Testis (tissue), 3 donors: ENCODE data around the gene POLR3G. TPM values are rescaled to one million over a fixed set of nuclear protein-coding genes. Genes with fewer than 3 reads are reported as not detected.
A peak's percentile ranks its signal among the peaks of the same experiment; 100 is the strongest.

ENCODE experiments used
- DNase-seq: peaks from one replicate; pipeline ENCODE4 v3.0.0-alpha.2; 2019
- H3K27ac ChIP-seq, 2 donors: fragments of 200-600 bp; sonication (generic); one replicate each; pipeline ENCODE4 v1.5.1; 2019
- H3K27me3 ChIP-seq: fragments of 200-600 bp; sonication (generic); one replicate; pipeline ENCODE4 v1.5.1; 2019
- H3K36me3 ChIP-seq: fragments of 200-600 bp; sonication (generic); one replicate; pipeline ENCODE4 v1.5.1; 2017; ENCODE audit warnings: low read depth; ENCODE audit errors: missing control alignments
- H3K4me1 ChIP-seq: fragments of 200-600 bp; sonication (generic); one replicate; pipeline ENCODE4 v1.5.1; 2019
- H3K4me3 ChIP-seq, 2 donors: fragments of 200-600 bp; sonication (generic); one replicate each; pipeline ENCODE4 v1.5.1; 2017 to 2019
- H3K9me3 ChIP-seq: fragments of 200-600 bp; sonication (generic); one replicate; pipeline ENCODE4 v1.5.1; 2017
- POLR2A ChIP-seq: fragments of 450-650 bp; IDR thresholded peaks from one replicate; pipeline ENCODE4 v1.6.1; 2017; ENCODE audit warnings: antibody characterized with exemption, mild to moderate bottlenecking, moderate library complexity
- WGBS, 2 donors: methylation state at CpG; one replicate each; pipeline ENCODE4 v1.1.5; 2018; 5-methylcytosine and 5-hydroxymethylcytosine counted together
- intact Hi-C: fragments of 100-400 bp; cut with DNase I; formaldehyde crosslinking; loops from one replicate; pipeline ENCODE4 v1.15.1; 2023; ENCODE audit warnings: low total_unique reads
- polyA plus RNA-seq: library from polyadenylated mRNA; stranded (reverse); fragments of 350-450 nt; fragmentation: Illumina TruSeq; extraction: RNeasy Lipid Tissue Mini Kit (QIAGEN cat#74804); gene quantifications from one replicate; pipeline ENCODE4 v1.2.3, GENCODE V29; 2014; ENCODE audit warnings: low read depth, low replicate concordance; ENCODE audit not compliant: insufficient read depth
- total RNA-seq, 2 donors: library from RNA; depleted of rRNA; stranded (reverse); fragments of >200 nt; gene quantifications; one replicate each; pipeline ENCODE4 v1.2.3, GENCODE V29; 2016
- TF ChIP-seq, protein P1 (sequence below), 3 experiments: fragments of 450-650 bp in 2 of 3; fragments of 200-600 bp in 1 of 3; sonication (generic) in 1 of 3; IDR thresholded peaks; one replicate each; pipeline ENCODE4 v1.5.1; 2016 to 2019; ENCODE audit warnings: antibody characterized with exemption in 3 of 3, mild to moderate bottlenecking in 2 of 3, moderate library complexity in 1 of 3

POLR3G gene
- total and polyA plus RNA-seq, 3 donors from 2014 or later = 5.2 to 13.4 (median 9.4) TPM

DNA sequence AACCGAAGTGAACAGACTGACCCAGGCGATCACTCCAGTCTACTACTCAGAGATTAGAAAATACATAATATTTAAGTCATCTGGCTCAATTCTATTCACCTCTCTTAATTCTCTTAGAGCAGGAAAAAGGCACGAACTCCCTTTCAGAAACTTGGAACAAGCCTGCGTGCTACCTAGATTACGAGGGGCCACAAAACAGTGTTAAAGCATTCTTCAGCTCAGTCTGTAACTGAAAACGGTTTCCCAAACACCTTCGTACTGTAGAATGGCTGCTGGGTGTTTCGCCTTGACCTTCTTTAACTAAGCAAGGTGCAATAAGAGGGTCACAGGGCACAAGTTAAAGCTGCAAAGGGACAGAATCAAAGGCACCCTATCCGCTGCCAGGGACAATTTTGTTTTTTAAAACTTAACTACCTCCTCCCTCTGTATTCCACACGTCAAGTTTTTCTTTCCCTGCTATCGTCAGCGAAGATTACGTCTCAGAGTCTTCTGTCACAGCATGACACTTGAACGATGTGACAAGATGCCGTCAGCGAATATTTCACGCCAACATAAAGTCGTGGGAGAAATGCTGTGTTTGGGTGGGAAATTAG, 54.0 kb downstream of the POLR3G start:
- H3K9me3 ChIP-seq = no peaks in the 10 kb centered on the region
- no peaks in the 10 kb centered on the region for H3K36me3 ChIP-seq
- intact Hi-C loops = no loop called here
- DNase-seq = no peak
- peak overlapping the region; percentile 93 to 96 for H3K27ac ChIP-seq
- no peaks in the 10 kb centered on the region for H3K27me3 ChIP-seq
- peak overlapping the region; percentile 87 to 91 for H3K4me3 ChIP-seq
- no peak for TF ChIP-seq POLR2A
- TF ChIP-seq, protein P1, sequence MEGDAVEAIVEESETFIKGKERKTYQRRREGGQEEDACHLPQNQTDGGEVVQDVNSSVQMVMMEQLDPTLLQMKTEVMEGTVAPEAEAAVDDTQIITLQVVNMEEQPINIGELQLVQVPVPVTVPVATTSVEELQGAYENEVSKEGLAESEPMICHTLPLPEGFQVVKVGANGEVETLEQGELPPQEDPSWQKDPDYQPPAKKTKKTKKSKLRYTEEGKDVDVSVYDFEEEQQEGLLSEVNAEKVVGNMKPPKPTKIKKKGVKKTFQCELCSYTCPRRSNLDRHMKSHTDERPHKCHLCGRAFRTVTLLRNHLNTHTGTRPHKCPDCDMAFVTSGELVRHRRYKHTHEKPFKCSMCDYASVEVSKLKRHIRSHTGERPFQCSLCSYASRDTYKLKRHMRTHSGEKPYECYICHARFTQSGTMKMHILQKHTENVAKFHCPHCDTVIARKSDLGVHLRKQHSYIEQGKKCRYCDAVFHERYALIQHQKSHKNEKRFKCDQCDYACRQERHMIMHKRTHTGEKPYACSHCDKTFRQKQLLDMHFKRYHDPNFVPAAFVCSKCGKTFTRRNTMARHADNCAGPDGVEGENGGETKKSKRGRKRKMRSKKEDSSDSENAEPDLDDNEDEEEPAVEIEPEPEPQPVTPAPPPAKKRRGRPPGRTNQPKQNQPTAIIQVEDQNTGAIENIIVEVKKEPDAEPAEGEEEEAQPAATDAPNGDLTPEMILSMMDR (IDR thresholded peaks at IDR 0.05) = no peak
- peaks cover 17% of the 10 kb centered on the region for H3K4me1 ChIP-seq
- 1 to 2% methylated on average over 18 of the region's 18 CpGs for WGBS, 2 donors

DNA sequence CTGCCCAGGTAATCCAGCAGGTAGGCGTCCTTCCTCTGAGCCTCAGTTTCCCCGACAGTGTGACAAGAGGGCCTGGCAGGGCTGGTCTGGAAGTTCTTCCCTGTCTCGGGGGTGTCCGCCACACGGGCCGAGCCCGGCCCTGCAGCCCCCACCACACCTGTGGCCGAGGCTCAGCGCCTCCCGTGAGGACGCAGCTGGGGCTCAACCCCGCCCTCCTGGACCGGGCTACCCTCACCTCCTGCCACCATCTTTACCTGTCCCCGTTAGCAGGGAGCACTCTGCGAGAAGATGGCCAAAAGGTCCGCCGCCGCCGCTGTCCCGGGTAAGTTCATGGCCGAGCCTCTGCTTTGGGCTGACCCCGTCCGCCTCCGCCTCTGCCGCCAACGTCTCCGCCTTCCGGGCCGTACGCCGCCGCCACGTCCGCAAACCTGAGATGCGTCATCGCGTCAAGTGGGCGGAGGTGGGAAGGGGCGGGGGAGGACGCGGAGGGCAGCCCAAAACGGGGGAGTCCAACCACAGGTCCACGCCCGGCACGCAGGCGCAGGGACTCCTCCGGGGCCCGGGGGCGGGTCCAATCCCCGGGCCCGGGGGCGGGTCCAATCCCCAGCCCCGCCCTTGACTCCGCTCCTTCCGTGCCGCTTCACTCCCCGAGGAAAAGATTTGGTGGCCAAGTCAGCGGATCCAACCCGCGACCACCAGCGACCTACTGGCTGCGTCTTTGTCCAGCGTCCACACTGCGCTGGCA, 54.7 kb downstream of the POLR3G start, which contains the start of gene LYSMD3:
LYSMD3 (minus strand) TSS at position 391 of the 745 bp plus-strand sequence. CDS start 4,295 bp downstream, outside the sequence.
- H3K27me3 ChIP-seq = no peaks in the 10 kb centered on the region
- TF ChIP-seq, protein P1 (IDR thresholded peaks at IDR 0.05) = no peak
- TF ChIP-seq POLR2A = no peak
- H3K9me3 ChIP-seq = no peaks in the 10 kb centered on the region
- no peaks in the 10 kb centered on the region for H3K36me3 ChIP-seq
- H3K27ac ChIP-seq = peak within 1 kb of the TSS; percentile 93 to 96
- peak within 1 kb of the TSS; percentile 87 to 91 for H3K4me3 ChIP-seq
- intact Hi-C loops = no loop called here
- peak; percentile 98 for DNase-seq
- peaks cover 17% of the 10 kb centered on the region for H3K4me1 ChIP-seq
- WGBS, 2 donors = 0% methylated on average over 39 to 63 of the region's 64 CpGs

DNA sequence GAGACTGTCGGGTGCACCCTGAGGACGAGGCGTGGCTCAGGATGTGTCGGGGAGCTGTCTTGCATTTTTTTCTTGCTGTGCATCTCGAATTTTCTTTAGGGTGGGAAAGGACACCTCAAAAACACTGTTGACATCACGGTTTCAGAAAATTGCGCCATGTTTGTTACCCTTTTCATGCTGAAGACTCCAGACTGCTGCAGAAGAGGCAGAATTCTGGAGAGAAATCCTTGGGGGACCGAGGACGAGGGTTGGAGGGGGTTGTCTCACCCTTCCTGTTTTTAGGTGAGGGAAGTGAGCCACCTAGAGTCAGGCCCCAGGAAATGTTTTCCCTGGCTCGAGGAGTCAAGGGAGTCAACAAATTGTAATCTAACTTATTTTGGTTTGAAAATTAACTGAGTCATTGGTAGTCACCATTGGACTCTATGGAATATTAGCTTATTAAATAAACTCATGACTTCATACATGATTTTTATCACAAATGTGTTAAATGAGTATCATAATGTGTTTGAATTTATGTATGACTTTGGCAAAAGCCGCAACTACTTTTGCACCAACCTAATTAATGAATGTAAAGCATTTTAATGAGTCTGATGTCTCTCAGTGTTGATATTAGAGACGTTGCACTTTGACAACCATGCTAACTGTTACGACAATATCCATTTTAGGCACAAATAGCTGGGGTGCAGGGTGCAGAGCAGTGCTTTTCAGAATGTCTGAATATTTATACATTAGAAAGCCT, 55.4 kb downstream of the POLR3G start:
- DNase-seq = peak; percentile 74
- no peaks in the 10 kb centered on the region for H3K27me3 ChIP-seq
- no peaks in the 10 kb centered on the region for H3K9me3 ChIP-seq
- H3K4me3 ChIP-seq = peak overlapping the region; percentile 87 to 91
- peaks cover 17% of the 10 kb centered on the region for H3K4me1 ChIP-seq
- no peaks in the 10 kb centered on the region for H3K36me3 ChIP-seq
- WGBS, 2 donors = 4% methylated on average over 13 of the region's 13 CpGs
- intact Hi-C loops = no loop called here
- TF ChIP-seq, protein P1 (IDR thresholded peaks at IDR 0.05) = peak; percentile 51 to 65 (median 59)
- TF ChIP-seq POLR2A = no peak
- peak overlapping the region; percentile 93 to 96 for H3K27ac ChIP-seq

DNA sequence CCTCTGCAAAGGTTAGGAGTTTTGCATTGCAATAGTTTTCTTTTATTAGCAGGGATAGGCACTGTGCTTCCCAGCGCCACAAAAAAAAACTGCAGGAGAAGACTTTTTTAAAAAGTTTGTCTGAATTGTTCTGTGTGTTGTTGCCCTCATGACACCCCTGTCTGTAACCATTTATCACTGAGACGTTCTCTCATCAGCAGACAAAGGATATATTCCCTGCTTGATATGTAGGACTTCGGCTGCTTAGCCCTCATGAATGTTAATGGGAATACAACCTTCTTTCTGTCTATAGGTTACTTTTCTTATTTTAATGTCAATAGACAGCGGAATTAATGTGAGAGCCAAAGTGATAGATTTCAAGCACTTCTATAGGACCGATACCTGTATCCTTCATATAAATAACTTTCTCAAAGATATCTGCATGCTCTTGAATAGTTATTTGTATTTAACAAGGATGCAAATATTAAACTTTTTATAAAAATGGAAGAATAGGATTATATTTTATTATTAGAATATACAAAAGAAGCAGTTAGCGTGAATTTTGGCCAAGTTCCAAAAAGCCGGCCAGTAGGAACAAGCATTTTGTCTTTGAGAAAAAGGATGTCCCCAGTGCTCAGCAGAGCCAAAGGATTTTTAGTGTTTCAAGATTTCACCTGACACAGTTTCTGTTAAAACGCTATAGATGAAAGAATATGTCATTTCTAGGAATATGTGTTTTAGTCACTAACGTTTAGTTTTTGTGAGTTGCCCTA, 56.2 kb downstream of the POLR3G start:
- H3K9me3 ChIP-seq = no peaks in the 10 kb centered on the region
- 26 to 33% methylated on average over 9 of the region's 9 CpGs for WGBS, 2 donors
- intact Hi-C loops = no loop called here
- H3K4me3 ChIP-seq = no peak overlapping the region
- H3K4me1 ChIP-seq = peaks cover 17% of the 10 kb centered on the region
- no peaks in the 10 kb centered on the region for H3K36me3 ChIP-seq
- peak overlapping the region in 1 of 2 donors; percentile 93 for H3K27ac ChIP-seq
- H3K27me3 ChIP-seq = no peaks in the 10 kb centered on the region
- DNase-seq = peak; percentile 24
- TF ChIP-seq, protein P1 (IDR thresholded peaks at IDR 0.05) = no peak
- TF ChIP-seq POLR2A = no peak
